Measurements from ENCODE around the gene LYRM4.

Gene LYRM4

DNA sequence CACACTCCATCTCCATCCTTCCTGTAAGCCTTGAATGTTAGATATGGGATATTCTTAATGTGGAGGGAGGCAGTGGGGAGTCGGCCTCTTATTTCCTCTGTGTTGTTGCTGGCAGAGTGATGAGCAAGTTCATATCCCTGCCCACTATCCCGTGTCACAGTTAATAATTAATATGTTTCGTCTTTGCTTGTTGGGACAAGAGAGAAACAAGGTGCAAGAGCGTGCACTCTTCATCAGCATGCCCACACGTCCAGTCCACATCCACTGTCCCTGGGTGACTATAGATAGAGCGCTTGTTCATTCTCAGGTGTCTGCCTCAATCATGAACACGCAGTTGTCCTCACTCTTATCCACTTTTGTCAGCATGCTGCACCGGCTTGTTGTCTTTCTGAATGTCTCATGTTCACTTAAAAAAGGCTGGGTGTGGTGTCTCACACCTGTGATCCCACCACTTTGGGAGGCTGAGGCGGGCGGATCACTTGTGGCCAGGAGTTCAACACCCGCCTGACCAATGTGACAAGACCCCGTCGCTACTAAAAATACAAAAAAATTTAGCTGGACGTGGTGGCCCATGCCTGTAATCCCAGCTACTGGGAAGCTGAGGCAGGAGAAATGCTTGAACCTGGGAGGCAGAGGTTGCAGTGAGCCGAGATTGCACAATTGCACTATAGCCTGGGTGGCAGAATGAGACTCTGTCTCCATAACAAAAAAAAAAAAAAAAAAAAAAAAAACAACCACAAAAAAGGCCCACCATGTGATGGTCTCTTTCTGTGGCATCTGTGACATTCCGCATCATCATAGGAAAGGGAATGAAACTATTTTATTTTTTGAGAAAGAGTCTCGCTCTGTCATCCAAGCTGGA is 141.4 kb downstream of the LYRM4 start:
- no peak for DNase-seq

- DNase-seq, result no peak
These were observed 144.3 kb downstream of the LYRM4 start for GRCh38 chr6:5116243-5116991.

DNA sequence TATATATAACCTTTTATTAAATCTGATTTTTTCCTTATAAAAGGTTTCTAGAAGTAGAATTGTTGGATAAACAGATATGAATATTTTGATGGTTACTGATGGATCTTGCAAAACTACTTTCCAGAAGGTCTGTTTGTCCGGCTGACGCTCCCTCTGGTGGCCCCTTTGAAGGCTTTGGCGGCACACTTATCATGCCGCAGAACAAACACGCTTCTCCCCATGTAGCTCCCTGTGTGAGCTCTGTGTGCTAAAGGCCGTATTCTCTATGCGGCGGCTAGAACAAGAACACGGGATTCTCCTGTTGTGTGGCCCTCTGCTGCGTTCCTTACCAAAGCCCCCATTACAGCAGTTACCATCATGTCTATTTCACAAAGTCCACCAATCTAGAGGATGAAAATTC is 145.6 kb downstream of the LYRM4 start:
- DNase-seq, result peak; percentile 28

GRCh38 chr6:5113096-5113495 is 147.7 kb downstream of the LYRM4 start:
- no peak for DNase-seq

DNA sequence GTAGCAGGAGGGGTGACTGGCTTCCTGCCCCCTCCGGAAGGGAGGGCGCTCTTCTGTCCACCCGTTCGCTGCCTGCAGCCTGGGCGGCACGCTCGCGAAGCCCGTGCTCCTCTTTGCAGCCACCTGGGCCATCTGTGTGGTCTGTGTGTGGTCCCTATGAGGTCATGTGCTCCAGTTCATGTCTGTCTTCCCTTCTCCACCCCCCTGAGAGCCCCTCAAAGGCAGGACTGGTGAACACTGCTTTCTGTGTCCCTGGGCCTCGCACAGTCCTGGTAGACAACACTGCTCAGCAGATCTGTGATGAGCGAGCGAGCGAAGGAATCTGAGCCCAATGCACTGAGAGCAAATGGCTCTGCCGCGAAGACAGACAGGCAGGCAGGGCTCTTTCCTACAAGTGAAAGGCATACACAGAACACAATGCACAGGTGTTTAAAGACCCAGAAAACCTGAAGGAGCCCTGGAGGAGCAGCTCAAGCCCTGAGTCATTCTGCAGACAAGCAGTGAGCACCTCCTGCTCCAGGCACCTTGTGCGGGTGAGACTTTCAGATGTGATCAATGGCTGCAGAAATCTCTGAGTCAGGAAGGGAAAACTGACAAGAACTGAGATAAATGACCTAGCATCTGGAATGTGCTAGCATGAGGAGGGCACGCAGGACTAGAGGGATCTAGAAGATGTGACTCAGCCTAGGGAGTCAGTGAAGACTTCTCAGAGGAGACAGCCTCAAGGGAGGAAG is 148.5 kb downstream of the LYRM4 start:
- DNase-seq, result peak; percentile 86

- no peak for DNase-seq
These were observed 149.1 kb downstream of the LYRM4 start for GRCh38 chr6:5111626-5112025.

DNA sequence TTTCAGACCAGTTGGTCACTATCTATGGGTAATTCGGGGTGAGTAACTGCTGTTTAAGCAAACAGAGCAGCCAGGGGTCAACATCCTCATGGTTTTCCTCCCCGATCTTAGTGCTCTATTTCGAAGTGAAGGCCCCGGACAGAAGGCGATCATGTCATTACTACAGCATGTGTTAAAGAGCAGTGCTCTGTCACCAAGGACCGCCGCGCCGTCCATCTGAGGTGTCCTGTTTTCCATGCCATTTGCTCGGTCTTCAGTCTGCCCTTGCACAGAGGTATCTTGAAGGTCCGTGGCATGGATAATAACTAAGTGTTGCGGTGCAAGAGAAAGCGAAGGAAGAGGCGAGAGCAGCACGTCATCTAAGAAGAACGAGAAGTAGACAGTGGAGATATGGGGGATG is 150.5 kb downstream of the LYRM4 start:
- no peak for DNase-seq

GRCh38 chr6:5109436-5109835 is 151.3 kb downstream of the LYRM4 start:
- no peak for DNase-seq

GRCh38 chr6:5108536-5109150 is 152.1 kb downstream of the LYRM4 start:
- DNase-seq, result no peak

DNA sequence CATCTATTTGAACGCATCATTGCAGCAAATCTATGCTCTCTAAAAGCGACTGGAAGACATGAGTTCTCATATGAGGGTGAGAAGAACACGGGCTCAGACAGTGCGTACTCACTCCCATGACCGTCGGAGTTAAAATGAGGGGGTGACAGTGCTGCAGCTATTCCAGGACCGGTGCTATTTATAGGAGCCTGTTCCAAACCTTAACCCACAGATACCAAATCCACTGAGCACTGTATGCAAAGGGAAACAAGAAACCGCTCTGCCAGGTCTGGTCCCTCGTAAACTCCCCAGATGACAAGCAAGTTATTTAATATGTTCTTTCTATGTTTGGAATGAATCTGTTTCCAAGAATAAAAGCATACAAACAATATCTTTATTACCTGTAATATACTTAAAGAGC is 152.7 kb downstream of the LYRM4 start:
- DNase-seq, result no peak

DNA sequence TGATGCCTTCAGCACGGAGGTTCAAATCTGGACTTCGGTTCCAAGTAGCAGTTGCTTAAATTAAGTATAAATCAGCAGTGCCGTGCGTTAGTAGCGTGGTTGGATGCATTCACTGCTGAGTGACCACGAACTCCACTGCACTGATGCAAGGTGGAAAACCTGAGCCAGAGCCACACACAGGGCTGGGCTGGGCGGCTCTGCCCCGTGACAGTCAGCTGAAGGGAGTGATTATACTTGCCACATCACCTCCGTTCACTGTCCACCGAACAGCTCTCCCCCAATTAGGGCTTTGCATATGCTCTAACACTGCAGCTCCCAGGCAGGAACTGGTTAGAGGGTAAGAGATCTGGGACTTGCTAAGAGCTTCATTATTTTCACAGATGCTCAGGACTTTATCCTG is 153.4 kb downstream of the LYRM4 start:
- DNase-seq, result no peak

DNA sequence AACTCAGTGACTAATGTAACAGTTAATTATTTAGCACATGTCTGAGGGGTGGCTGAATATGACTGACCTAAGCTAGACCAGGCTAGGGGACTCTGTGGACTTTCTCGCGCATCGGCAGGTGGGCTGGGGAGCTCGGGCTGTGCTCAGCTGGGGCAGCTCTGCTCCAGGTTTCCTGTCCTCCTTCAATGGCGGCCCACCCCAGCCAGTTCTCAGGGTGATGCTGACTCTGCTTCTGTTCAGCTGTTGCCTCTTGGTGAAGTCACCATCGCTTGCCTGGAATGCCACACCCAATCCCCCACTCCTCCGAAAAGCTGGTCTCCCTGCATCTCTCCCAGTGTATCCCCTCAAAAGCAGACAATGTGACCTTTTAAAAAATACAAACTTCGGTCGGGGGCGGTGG is 155.6 kb downstream of the LYRM4 start:
- DNase-seq, result no peak

DNA sequence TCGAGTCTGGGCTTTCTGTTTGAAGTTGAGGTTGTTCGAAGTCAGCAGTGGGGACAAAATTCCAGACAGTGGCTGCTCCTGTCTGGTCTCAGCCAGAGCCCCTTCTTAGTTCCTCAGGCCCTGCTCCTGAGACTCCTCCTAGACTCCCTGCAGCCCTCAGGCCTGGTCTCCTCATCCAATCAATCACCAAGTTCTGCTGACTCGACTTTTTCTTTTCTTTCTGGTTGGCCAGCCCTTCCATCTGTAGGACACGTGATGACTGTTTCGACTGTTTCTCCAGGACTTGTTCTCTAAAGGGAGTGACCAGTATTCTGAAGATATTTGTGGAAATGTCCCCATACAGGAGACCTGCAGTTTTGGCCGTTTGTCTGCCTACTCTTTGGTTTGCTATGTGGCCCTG is 156.1 kb downstream of the LYRM4 start:
- DNase-seq, result no peak

- no peak for DNase-seq
These were observed 157.5 kb downstream of the LYRM4 start for GRCh38 chr6:5103250-5103649.

- DNase-seq, result no peak
These were observed 158.3 kb downstream of the LYRM4 start for GRCh38 chr6:5102267-5102970.

DNA sequence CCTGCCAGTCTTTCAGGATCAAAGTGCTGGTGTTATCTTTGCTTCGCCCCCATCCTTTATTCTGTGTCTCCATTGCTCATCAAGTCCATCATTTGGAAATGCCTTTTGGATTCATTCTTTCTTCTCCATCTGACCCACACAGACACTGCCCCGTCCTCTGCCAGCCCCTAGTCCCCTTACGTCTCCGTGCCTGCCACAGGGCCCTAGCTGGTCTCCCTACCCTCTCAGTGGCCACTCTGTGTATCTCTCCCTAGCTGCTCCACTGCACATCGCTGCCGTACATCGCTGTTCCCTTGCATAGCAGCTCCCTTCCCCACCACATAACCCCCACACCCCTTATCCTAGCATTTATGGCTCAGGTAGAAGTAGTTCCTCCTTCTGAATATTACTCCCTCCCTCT is 159.9 kb downstream of the LYRM4 start:
- no peak for DNase-seq

DNA sequence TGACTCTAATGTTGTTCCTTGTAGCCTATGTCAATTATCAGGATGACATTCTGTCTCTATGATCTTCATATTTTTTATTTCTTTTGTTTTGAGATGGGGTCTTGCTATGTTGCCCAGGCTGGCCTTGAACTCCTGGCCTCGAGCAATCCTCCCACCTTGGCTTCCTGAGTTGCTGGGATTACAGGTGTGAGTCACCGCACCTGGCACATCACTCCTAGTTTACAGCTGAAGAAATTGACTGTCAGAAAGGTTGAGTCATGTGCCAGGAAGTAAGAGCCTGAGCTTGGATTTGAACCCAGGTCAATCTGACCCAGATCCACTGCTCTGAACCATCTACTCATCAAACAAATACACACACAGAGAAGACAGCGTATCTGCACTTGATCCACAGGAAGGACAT is 161.2 kb downstream of the LYRM4 start:
- no peak for DNase-seq

DNA sequence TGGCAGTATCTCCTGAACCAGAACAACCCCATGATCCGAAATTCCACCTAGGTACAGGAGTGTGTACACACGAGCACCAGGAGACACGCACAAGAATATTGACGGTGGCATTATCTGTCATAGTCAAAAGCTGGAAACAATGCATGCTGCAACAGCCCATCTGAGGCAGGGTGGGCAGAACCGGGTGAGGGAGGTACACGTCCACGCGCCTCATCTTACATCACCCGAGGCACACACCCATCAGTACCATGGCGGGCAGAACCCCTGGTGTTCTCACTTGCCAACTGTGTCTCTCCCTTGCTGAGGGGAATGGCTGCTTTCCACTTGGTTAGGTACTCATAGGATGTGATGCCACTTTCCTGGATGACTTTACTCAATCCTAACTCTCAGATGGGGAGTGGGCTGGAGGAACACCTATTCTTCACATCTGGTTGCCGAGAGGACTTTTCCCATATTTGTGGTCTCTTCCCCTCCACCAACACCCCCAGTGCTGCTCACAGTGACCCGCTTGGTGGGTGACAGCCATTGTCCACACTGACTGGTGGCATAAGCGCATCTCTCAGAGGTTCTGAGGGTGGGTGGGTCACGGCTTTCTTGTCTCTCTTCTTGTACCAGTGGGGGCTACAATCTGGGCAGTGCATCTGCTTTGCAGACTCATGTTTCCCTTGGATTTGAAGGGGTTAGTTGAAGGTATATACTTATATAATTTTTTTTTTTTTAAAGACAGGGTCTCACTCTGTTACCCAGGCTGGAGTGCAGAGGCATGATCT is 162.1 kb downstream of the LYRM4 start:
- no peak for DNase-seq

DNA sequence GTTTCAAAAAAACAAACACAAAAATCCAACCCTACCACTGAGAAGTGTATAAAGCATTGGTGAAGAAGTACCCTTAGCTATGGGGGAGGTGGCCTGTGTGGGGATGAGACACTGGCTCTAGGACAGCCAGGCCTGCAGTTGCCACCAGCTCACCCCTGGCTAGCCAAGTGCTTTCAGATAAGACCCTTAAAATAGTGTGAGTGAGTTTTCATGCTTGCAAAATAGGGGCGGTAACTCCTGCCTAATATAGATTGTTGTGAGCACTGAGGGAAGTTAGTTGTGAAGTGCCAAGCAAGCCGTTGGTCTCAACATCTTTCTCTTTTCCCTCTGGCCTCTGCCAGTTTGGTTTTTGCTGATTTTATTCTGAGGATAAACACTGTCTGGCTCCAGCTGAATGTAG is 164.3 kb downstream of the LYRM4 start:
- DNase-seq, result no peak

DNA sequence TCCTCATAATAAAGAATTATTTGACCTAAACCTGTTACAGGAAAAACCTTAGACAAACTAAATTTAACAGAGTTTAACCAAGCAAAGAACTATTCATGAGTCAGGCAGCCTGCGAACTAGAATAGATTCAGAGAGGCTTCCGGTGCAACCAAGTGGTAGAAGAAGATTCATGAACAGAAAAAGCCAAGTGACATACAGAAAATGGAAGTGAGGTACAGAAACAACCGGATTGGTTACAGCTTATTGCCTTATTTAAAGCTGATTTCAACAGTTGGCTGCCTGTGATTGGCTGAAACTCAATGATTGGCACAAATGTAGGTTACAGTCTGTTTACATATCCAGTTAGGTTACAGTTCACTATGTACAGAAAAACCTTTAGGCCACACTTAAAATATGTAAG is 165.5 kb downstream of the LYRM4 start:
- DNase-seq, result peak; percentile 48

DNA sequence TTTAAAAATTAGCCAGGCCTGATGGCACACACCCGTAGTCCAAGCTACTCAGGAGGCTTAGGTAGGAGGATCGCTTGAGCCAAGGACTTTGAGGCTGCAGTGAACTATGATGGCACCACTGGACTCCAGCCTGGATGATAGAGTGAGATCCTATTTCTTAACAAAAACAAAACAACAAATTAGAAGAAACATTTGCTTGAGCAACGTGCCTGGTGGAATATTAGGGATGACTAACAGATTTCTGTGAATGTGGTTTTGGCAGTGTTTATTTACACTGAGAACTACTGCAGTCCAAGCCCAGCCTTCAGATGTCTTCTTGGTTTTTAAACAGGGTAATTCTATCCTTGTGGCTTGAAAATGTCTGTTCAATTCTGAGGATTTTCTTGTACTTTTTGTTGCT is 166.4 kb downstream of the LYRM4 start:
- peak; percentile 90 for DNase-seq
